ENCODE data around the gene BMI1. TPM values are rescaled to one million over a fixed set of nuclear protein-coding genes. Genes with fewer than 3 reads are reported as not detected.
A peak's percentile ranks its signal among the peaks of the same experiment; 100 is the strongest.

BMI1 gene
- total RNA-seq, 4 donors from 2014 or later, result 50.2 to 85.7 (median 64.7) TPM

DNA sequence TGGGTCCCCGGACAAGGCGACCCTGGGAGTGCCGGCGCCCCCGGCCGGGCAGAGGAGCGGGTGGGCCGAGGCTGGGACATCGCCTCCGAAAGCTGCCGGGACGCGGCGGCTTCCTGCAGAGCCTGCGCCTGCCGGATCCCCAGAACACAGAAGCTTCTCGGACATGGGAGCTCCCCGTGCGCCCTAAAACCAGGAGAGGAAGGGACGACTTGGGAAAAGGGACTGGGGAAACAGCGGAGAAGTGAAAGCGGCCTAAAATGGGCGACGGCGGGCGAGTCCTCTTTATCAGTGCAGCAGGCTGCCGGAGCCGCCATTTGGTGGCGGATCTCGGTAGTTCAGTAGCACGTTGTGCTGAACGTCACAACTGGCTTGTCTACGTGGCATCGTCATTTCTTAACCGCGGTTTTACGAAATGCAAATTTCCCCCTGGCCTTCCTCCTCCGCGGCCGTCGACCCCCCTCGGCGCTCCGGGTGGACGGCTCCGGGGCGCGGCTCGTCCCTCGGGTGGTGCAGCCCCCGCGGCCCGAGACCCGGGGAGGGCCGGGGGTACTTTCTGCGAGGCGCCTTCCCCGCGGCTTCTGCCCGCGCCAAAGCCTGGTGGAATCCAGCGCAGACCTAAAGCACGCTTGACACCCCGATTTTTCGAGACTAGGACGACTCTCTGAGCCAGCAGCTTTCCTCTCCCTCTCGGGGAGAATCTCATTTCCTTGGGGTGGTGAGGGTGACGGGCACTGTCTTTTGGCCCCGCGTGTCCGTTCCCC is 14.5 kb downstream of the BMI1 start:
- Histone ChIP-seq H3K27ac (no peak overlapping the region), H3K4me1 (peaks cover 4 to 18% of the 10 kb centered on the region in 2 donors), H3K36me3 (no peaks in the 10 kb centered on the region), H3K27me3 (peaks cover 48 to 55% of the 10 kb centered on the region in 2 donors), H3K9me3 (no peaks in the 10 kb centered on the region), H3K4me3 (peak overlapping the region; percentile 13 to 29)
- TF ChIP-seq POLR2A (IDR thresholded peaks at IDR 0.05), result no peak
- TF ChIP-seq, protein P1, sequence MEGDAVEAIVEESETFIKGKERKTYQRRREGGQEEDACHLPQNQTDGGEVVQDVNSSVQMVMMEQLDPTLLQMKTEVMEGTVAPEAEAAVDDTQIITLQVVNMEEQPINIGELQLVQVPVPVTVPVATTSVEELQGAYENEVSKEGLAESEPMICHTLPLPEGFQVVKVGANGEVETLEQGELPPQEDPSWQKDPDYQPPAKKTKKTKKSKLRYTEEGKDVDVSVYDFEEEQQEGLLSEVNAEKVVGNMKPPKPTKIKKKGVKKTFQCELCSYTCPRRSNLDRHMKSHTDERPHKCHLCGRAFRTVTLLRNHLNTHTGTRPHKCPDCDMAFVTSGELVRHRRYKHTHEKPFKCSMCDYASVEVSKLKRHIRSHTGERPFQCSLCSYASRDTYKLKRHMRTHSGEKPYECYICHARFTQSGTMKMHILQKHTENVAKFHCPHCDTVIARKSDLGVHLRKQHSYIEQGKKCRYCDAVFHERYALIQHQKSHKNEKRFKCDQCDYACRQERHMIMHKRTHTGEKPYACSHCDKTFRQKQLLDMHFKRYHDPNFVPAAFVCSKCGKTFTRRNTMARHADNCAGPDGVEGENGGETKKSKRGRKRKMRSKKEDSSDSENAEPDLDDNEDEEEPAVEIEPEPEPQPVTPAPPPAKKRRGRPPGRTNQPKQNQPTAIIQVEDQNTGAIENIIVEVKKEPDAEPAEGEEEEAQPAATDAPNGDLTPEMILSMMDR (IDR thresholded peaks at IDR 0.05), result peak in 1 of 4 experiments; percentile 35
- DNase-seq, result peak; percentile 31 to 35
- intact Hi-C loops (cut with DNase I; ENCODE audit: low total_unique reads), result no loop called here

DNA sequence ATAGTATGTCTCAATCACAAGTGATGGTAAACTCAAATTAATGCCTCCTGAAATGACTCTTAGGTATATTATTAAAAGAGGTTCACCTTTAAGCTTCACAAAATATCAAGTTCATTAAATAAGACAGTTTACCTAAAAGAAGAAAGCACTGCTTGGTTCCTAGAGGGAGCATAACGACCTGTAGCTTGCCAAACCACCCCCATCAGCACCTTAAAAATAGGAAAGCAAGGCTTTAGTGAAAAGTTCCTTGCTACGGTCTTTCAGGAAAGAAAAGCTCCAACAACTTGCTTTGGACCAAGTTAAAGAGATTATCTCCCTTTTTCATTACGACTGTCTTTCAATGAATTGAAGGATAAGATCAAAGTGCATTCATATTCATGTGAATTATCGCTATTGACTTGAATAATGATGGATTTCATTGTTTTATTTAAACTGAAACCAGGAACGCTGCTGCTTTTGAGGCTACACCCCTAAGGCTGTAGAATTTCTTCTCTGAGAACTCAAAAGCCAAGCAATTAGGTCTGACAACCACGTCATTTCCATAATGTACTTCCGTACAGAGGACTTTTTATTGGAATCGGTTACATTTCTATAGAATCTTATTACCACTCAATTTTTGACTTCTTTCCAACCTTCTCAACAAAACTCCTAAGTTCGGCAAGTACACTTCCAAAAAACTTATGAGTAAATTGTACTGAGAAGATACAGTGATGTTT is 17.4 kb downstream of the BMI1 start:
- intact Hi-C loops (cut with DNase I; ENCODE audit: low total_unique reads), result no loop called here
- Histone ChIP-seq H3K4me3 (no peak overlapping the region), H3K4me1 (peaks cover 4 to 18% of the 10 kb centered on the region in 2 donors), H3K27me3 (peaks cover 62 to 78% of the 10 kb centered on the region in 2 donors), H3K27ac (no peak overlapping the region), H3K36me3 (no peaks in the 10 kb centered on the region), H3K9me3 (no peaks in the 10 kb centered on the region)
- TF ChIP-seq, protein P1 (IDR thresholded peaks at IDR 0.05), result no peak
- DNase-seq, result no peak

DNA sequence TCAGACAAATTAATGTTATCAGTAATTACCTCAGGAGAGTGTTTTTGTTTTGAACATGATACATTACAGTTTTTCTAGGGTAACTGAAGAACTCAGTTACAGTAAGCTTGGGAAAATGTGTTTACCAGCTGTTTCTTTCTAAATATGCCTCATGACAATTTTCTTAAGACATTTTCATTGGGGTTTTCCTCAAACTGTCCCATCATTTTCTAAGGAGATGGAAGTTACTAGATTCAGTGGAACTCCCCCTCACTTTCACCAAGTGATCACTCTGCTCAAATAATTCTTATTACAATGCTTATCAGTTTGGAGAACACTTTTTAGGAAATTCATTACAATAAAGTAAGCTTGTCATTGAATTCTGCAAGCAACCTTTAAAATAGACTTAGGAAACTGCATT is 18.0 kb downstream of the BMI1 start:
- H3K9me3 ChIP-seq, result no peaks in the 10 kb centered on the region
- peaks cover 4 to 18% of the 10 kb centered on the region in 2 donors for H3K4me1 ChIP-seq
- peaks cover 68 to 83% of the 10 kb centered on the region in 2 donors for H3K27me3 ChIP-seq
- H3K27ac ChIP-seq, result no peak overlapping the region
- H3K4me3 ChIP-seq, result no peak overlapping the region
- TF ChIP-seq, protein P1 (IDR thresholded peaks at IDR 0.05), result no peak
- no peak for TF ChIP-seq POLR2A (IDR thresholded peaks at IDR 0.05)
- no peak for DNase-seq
- intact Hi-C loops (cut with DNase I; ENCODE audit: low total_unique reads), result no loop called here
- no peaks in the 10 kb centered on the region for H3K36me3 ChIP-seq

DNA sequence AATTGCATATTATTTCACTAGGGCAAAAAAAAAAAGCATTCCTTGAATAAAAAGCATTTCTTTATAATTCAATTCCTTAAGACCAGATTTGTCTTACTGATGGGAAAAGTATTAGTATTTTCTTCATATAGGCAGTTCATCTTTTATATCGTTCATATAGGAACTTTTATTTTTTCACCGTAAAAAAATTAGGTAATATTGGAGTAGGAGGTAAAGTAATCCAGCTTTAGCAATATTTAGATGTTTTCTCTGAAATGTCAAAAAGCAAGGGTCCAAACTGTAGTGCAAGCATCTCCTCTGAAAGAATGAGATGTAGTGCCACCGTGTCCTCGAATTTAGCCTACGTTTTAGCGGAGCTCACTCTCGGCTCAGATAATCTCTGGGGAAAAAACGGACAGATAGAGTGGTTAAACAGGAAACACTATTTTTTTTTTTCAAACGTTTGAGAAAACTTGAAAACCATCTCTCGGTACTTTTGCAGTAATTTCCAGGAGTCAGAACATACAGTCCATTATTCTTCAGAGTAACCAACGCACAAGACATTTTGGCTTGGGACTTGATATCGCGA is 18.9 kb downstream of the BMI1 start:
- peak overlapping the region; percentile 54 to 94 for H3K4me3 ChIP-seq
- no peaks in the 10 kb centered on the region for H3K9me3 ChIP-seq
- peak overlapping the region; percentile 83 to 97 for H3K27ac ChIP-seq
- intact Hi-C loops (cut with DNase I; ENCODE audit: low total_unique reads), result no loop called here
- no peak for DNase-seq
- TF ChIP-seq, protein P1 (IDR thresholded peaks at IDR 0.05), result no peak
- no peak for TF ChIP-seq POLR2A (IDR thresholded peaks at IDR 0.05)
- H3K27me3 ChIP-seq, result peaks cover 72 to 83% of the 10 kb centered on the region in 2 donors
- peaks cover 4 to 15% of the 10 kb centered on the region in 2 donors for H3K4me1 ChIP-seq
- no peaks in the 10 kb centered on the region for H3K36me3 ChIP-seq
